Activated CD4-positive, alpha-beta T cell treated with anti-CD3 and anti-CD28 coated beads, Interleukin-2, amount 50 U/mL, for 24 hours (primary cell): ENCODE data around the gene TXNDC15.
"Not testable (repeated sequence)": the region's sequence is repeated elsewhere in the genome, so short reads cannot be mapped to it uniquely, and the experiment has no call there.

Experiments used
- DNase-seq, 2 donors: peaks; one replicate each; pipeline ENCODE4 v3.0.0-alpha.2; 2020; ENCODE audit warnings: low read depth in 1 of 2, low spot score in 1 of 2

The TXNDC15 gene

DNA sequence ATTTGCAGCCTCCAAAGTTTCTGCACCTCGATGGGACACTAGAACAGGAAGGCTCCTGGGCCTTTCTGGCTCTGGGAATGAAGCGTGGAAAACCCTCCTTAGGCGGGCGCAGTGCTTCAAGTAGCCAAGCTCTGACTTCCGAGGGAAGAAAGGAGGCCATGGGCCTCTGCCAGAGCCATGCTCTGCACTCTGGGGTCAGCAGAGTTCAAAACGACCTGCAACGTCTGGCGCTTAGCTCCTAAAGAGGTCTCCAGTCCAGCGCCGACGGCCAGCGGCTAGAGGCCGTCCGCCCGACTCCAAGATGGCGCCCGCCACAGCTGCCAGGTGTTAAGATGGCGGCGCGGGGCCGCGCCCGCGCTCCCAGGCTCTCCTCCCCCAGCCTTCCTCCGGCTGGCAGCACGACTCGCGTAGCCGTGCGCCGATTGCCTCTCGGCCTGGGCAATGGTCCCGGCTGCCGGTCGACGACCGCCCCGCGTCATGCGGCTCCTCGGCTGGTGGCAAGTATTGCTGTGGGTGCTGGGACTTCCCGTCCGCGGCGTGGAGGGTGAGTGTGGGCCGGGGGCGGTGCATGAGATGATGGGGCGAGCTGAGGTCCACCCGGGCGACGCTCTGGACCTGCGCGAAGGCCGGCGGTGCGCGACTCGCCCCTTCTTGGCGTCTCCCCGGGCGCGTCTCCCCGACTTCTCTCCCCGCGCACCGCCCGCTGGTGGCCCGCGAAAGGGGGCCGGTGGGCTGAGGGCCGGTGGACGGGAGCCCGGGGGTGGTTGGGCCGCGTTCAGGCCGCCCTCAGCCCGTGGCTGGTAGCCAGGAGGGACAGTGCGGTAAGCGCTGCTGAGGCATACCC, at the start of gene TXNDC15:
TXNDC15 (plus strand) TSS at position 385 of the 844 bp plus-strand sequence; CDS start at position 442, 57 bp downstream.
- DNase-seq: peak; percentile 69 to 70

GRCh38 chr5:134824681-134825080, 49.5 kb upstream of the TXNDC15 start:
- DNase-seq: no peak

DNA sequence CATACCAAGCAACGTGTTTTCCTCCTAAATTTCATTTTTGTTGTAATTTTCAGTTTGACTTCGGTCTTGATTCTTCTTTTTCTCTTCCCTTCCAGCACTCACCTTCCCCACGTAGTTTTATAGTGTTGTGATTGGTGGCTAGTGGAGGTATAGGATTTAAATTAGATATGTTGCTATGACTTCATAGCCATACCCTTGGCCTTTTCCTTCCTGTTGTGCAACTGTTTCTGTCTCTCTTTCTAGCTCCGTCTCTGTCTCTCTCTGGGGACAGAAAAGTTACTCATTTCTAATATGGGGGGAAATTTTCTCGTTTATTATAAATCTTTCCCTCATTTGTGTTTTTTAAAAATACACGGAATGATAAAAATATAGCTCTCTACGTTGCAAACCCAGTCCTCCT, 49.0 kb upstream of the TXNDC15 start:
- no peak for DNase-seq

DNA sequence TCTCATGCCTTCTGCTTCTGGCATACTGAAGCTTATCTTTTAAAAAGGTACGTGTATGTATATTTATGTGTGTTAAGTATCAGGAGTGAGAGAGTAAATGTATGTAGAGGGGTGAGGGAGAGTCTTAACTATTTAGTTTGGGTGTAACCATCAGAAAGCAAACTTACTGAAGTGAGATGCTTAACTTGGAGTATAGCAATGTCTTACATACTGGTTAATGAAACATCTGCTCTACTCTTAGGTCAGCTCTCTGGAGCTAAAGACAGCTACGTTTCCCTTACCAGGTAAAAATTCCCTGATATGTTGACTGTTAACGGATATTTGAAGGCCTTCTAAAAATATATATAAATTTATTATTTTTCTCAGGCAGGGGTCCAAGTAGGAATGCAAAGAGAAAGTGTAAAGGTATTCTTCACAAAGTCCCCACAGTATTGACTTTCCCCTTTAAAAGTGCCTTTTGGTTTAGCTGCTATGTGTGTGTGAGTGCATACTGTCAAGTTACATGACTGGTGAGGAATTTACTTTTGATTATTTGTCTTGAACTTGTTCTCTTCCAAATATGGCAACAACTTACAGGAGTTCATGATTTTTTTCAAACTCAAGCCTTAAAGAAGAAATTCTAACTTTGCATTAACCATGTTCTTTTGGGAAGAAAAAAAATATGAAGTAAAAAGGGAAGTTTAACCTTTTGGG, 40.7 kb upstream of the TXNDC15 start:
- no peak for DNase-seq

- no peak for DNase-seq
These were observed 38.5 kb upstream of the TXNDC15 start for GRCh38 chr5:134835623-134836022.

DNA sequence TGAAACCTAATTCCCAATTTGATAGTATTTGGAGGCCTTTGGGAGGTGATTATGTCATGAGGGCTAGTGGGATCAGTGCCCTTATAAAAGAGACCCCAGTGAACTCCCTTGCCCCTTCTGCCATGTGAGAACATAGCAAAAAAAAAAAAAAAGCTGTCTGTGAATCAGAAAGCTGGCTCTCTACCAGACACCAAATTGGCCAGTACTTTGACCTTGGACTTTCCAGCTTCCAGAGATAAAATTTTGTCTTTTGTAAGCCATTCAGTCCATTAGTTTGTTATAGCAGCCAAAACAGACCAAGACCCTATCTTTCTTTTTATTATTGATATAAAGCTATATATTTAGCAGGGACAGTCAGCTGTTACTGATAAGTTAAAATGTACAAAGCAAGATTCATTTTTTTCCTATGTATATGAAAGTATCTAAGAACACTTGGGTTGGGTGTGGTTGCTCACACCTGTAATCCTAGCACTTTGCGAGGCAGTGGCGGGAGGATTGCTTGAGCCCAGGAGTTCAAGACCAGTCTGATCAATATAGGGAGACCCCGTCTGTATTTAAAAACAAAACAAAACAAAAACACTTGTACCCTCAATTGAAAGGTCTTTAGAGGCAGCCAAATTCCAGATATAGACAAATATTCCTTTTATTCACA, 36.5 kb upstream of the TXNDC15 start:
- no peak for DNase-seq

- DNase-seq: not testable (repeated sequence)
These were observed 35.8 kb upstream of the TXNDC15 start for GRCh38 chr5:134838361-134838760.

DNA sequence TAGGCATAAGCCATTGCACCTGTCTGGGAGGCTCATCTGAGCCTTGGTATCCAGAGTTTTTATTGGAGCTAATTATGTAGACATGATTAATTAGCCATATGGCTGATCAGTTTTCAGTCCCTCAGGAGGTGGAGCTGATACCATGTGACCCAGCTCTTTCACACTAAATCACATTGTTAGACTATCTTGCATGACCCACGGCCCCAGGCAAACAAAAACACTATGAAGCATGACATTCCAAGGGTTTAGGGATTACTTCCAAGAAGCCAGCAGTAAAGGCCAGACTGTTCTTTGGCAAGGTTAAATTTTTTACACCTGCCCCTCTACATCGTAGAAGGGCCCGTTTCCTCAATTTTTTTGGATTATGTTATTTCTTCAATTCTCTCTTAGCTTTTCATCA, 33.4 kb upstream of the TXNDC15 start:
- DNase-seq: no peak

DNA sequence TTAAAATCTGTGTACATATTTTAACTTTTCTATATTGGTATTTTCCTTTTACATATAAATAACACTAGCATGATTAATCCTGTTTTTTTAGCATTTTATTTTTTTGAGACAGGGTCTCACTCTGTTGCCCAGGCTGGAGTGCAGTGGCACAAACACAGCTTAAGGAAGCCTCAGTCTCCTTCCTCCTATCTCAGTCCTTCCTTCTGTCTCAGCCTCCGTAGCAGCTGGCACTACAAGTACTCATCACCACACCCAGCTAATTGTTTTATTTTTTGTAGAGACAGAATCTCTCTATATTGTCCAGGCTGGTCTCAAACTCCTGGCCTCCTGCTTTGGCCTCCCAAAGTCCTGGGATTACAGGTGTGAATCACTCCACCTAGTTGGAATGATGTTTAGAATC, 29.9 kb upstream of the TXNDC15 start:
- no peak for DNase-seq

DNA sequence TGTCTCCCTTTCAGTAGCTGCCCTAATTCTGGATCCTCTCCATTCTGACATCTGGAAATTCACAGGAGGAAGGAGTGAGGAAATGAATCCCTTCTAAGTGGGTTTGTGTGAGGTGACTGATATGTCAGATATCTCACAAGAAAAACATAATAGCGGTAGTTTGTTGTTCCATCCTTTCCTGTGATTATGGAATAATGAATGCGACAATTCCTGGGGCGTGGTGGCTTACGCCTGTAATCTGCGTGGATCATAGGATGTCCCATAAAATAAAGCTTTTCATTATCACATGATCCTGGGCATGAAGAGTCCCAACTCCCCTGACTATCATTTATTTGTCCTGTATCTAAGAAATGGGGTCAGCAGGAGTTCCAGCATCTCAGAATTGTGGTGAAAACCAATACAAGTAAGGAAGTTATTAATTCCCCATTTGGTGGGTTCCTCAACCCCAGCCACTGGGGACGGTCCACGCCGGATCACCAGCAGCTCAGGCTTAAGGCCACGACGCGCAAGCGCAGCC, 28.8 kb upstream of the TXNDC15 start:
- DNase-seq: no peak

DNA sequence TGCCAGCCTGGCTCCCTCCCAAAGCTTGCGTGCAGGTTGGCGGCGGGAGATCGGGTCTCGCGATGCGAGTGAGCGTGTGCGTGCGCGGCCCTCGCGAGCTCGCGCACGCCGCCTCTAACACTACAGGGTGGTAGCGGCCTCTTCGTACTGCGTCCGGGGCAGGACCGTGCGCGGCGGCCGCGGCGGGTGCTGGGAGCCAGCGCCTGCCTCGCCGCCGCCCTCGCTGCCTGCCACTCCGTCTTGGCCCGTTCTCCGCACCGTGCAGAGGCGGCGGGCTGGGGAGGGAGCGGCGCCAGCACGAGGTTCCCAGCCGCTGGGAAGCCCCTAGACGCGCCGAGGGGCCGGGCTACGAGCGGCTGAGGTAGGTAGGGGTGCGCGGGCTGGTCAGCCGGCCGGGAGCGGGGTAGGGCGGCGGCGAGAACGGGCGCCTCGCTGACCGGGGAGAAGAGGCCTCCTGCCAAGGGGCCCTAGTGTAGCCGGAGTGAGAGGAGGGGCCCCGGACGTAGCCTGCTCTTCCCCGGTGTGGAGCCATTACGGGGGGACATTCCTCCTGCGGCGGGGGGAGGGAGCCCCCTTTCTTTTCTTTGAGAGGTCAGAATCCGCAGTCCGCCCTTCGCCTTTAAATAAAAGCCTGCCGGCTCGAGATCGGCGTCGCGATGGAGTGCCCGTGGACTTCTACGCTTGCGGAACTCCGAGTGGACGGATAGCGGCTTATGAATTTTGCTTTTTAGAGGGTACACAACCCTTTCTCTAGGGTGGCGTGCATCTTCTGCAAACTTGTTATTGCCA, 28.1 kb upstream of the TXNDC15 start, which contains the start of gene C5orf24:
C5orf24 (plus strand) TSS at position 117 of the 789 bp plus-strand sequence. CDS start 8,933 bp downstream, outside the sequence.
- peak; percentile 75 to 88 for DNase-seq

GRCh38 chr5:134846641-134846960, 27.6 kb upstream of the TXNDC15 start:
- DNase-seq: peak in 1 of 2 donors; percentile 7

GRCh38 chr5:134849434-134849933, 24.7 kb upstream of the TXNDC15 start:
- not testable (repeated sequence) for DNase-seq

DNA sequence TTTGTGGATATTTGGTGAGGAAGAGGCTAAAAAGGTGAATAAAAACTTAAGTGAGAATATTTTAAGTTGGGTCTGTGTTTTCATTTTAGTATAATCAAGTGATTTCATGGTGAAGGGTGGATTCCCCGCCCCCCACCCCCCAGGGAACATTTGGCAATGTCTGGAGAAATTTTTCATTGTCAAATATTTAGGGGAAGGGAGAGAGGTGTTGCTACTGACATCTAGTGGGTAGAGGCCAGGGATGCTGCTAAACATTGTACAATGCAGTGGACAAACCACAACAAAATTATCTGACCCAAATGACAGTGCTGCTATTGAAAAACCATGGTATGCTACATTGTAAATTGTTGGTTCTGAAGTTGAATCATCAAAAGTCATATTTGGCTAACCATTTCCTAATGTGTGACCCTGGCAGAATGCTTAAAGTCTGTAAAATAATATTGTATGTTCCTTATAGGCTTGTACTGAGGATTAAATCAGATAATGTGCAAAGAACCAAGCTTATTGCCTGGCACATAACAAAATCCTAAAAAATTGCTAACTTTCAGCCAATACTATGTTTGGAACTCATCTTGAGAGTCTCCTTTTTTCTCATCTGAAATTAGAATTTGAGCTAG, 22.8 kb upstream of the TXNDC15 start:
- no peak for DNase-seq

- DNase-seq: not testable (repeated sequence)
These were observed 17.7 kb upstream of the TXNDC15 start for GRCh38 chr5:134856465-134856864.

DNA sequence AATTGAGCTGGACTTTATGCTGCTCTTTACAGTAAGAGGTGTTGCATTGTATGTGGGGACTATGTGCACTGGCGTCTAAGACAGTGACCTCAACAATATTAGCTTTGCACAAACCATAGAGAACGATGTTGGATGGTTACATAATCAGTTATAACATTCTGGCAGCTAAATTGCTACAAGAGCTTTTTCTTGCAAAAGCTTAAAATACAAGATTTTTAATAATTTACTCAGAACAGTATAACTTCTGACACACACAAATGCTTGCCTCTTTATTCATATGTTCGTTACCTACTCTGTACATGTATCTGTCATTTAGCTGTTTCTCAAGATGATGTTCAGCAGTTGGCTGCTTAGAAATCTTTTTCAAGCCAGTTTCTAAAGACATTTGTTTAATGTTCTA, 16.8 kb upstream of the TXNDC15 start:
- DNase-seq: no peak

DNA sequence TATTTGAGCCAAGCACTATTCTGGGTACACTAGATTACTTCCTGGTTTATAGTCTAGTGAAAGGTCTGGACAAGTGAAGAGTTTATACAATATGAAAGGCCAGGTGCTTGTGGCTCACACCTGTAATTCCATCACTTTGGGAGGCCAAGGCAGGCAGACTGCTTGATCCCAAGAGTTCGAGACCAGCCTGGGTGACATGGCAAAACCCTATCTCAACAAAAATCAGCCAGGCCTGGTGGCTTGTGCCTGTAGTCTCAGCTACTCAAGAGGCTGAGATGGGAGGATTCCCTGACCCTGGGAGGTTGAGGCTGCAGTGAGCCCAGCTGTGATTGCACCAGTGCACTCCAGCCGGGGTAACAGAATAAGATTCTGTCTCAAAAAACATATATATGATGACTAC, 9.5 kb upstream of the TXNDC15 start:
- no peak for DNase-seq

DNA sequence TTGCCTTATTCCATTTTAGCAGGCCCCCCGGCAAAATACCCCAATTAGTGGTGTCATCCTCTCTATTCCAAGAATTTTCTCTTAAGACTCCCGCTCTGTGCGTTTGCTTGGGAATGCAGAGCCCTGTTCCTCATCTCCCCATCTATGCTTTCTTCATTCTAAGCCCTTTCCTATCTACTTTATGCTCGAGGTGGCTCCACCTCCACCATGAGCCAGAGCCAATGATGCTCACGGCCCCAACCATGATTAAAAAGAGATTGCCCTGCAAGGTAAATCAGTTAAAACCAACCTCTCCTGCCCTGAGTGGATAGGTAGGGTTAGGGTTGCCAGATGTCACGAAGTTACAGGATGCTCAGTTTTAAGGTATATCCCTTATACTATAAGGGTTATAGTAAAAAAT, 677 bp upstream of the TXNDC15 start:
- peak in 1 of 2 donors; percentile 10 for DNase-seq

DNA sequence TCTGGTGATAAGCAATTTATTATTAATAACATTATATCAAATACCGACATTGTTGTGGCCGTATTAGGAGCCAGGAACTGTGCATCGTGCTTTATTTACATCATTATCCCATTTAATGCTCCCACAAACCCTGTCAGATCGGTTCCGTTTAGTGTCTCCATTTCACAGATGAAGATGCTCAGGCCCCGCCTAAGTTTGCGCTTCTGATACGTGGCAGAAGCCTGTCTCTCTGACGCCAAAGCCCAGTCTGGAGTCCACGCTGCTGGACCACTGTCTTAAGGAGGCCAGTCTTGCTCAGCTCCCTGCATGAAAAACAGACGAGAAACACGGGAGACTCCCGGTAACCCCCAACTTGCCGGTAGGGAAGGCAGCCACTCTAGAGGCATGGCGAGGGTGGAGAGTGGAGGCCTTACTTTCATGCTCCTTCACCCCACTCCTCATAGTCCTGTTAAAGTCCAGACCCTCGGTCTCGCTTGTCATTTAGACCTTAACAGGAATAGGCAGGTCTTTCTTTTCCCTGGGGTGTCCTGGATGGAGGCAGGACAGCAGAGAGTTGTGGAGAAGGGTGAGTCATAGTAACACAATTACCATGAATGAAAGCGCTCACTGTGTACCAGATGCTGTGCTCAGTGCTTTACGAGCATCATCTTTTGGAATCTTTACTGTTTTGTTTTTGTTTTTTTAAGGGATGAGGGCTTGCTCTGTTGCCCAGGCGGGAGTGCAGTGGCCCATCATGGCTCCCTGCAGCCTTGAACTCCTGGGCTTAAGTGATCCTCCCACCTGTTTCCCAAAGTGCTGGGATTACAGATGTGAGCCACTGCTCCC, 872 bp downstream of the TXNDC15 start:
- DNase-seq: peak; percentile 15 to 21
